Spinal cord (tissue), 10 donors: Measurements from ENCODE around the gene BCOR. TPM values are rescaled to one million over a fixed set of nuclear protein-coding genes. Genes with fewer than 3 reads are reported as not detected.

Experiments
- DNase-seq, 6 donors: peaks; one replicate each; pipeline versions ENCODE4 v3.0.0 to v3.0.0-alpha.2; 2013 to 2015; ENCODE audit warnings: low spot score in 6 of 6, low read depth in 4 of 6
- H3K27ac ChIP-seq: one replicate; pipeline ENCODE4 v1.5.1; 2013; ENCODE audit warnings: low read depth, low read length, control low read depth
- H3K27me3 ChIP-seq: one replicate; pipeline ENCODE4 v1.6.1; 2013; ENCODE audit warnings: low read length; ENCODE audit not compliant: control insufficient read depth, insufficient read depth
- H3K36me3 ChIP-seq: one replicate; pipeline ENCODE4 v1.6.1; 2013; ENCODE audit warnings: low read length; ENCODE audit not compliant: control insufficient read depth, insufficient read depth
- H3K4me1 ChIP-seq: one replicate; pipeline ENCODE4 v1.6.1; 2013; ENCODE audit warnings: low read length; ENCODE audit not compliant: control insufficient read depth, insufficient read depth
- H3K4me3 ChIP-seq: one replicate; pipeline ENCODE4 v1.5.1; 2013; ENCODE audit warnings: low read depth, low read length, control low read depth
- H3K9me3 ChIP-seq: one replicate; pipeline ENCODE4 v1.6.1; 2013; ENCODE audit warnings: low read length; ENCODE audit not compliant: control insufficient read depth, insufficient read depth
- WGBS: methylation state at CpG from one replicate; pipeline ENCODE4 v1.1.5; 2013; ENCODE audit warnings: missing lambda C conversion rate; ENCODE audit not compliant: insufficient coverage; 5-methylcytosine and 5-hydroxymethylcytosine counted together
- polyA plus RNA-seq, 2 donors: library from polyadenylated mRNA; unstranded; fragments of 120-200 nt; gene quantifications; one replicate each; pipeline ENCODE4 v1.2.1, GENCODE V29; 2013; ENCODE audit not compliant: insufficient read length in 2 of 2
- total RNA-seq, 2 donors: library from RNA; depleted of rRNA in 1 of 2; stranded (reverse); fragments of 120-200 nt in 1 of 2; fragments of >200 nt in 1 of 2; gene quantifications; one replicate each; pipeline versions ENCODE4 v1.2.3 to v1.2.4, GENCODE V29; 2013 to 2014
- donor health status: healthy.

BCOR gene
- total and polyA plus RNA-seq, 4 donors: 26.7 to 32.3 (median 31.6) TPM

DNA sequence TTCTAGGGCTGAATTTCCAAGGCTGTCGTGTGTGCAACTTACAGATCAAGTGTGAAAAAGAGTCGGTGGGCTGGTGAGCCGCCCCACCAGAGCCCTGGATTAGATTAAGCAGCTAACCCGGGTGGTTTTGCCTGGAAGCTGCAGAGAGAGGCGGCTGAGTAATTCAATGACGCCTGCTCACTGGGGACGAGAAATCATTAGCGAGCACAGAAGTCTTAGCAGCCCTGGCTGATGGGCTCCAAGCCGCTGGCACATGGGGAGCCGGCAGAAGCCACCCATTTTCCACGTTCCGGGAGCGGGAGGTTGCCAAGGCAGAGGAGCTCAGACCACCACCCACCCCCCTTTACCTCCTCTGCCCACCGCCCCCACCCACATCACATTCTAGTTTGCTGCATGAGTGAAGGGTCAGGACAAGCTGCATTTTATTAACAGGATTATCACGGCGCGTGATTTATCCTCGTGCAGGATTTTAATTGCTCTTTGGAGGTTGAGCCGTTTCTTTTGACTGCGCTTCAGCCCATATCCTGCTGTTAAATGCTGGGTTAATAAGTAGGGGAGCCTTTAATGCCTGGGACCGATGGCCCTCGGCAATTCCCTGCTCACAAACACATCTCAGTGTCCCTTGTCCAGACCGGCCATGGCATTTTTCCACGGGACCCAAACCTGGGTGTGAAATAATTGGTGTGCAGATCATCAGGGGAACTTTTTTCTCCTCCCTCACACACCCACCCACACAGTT lies 19.1 kb downstream of the BCOR start:
- Histone ChIP-seq H3K36me3 (peaks cover 16% of the 10 kb centered on the region), H3K4me3 (no peak overlapping the region), H3K27me3 (peaks cover 23% of the 10 kb centered on the region), H3K27ac (no peak overlapping the region), H3K4me1 (peaks cover 53% of the 10 kb centered on the region), H3K9me3 (no peaks in the 10 kb centered on the region)
- peak in 2 of 6 donors; percentile 41 to 78 for DNase-seq
- WGBS: 24% methylated on average over 18 of the region's 24 CpGs

DNA sequence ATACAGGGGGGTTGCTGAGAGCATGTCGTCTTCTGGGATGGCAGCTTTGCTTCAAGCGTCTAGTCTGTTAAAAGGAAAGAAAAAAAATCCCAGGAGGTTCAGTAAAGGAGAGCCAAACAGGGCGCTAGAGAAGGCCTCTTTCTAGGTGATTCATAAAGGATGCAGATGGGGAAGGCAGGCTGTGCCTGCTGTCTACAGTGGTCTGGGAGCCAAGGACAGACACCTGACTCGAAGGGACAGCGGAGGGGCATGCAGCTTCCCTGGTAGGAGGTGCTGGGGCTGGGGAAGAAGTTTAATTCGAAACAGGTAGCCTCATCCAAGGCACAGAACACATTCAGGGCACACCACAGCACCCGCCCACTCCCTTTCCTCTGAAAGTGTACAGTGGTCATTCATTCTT lies 19.9 kb downstream of the BCOR start:
- Histone ChIP-seq H3K27ac (no peak overlapping the region), H3K36me3 (peaks cover 23% of the 10 kb centered on the region), H3K9me3 (no peaks in the 10 kb centered on the region), H3K4me1 (peaks cover 45% of the 10 kb centered on the region), H3K4me3 (no peak overlapping the region), H3K27me3 (peaks cover 19% of the 10 kb centered on the region)
- peak in 1 of 6 donors; percentile 8 for DNase-seq
- 43% methylated on average over 4 of the region's 7 CpGs for WGBS

DNA sequence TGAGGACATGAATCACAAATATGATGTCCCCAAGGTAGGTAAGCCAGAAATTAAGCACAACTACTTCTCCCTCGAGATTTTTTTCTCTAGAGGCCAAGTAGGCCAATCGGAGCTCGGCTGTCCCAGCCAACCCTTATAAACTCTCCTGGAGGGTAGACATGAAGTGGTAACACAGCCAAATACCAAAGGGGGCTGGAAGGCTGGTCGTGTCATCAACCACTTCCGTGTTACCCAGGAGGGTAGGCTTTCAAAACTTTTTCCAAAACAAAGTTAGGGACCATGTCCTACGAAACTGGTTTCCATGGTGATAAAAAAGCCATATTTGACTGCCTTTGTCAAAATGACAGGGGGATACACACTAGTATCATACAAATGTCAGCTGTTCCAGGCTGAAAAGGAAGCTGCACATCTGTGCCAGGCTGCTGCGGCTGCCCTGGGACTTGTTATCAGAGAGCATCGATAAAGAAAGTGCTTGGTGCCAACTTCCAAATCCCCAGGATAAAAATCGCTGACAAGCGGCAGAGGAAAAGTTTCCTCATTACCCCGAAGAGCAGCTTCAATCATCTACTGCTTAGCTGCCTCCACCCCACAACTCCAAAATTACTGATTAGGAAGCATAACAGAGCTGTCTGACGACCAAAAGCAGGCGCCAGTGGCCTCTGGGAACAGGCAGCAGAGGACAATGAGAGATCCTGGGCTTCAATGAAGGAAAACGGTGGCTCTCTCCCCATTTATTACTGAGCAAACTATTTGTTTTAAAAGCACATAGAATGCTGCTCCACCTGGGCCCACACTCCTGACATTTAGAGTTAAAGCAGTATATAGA lies 20.8 kb downstream of the BCOR start:
- Histone ChIP-seq H3K9me3 (no peaks in the 10 kb centered on the region), H3K27ac (no peak overlapping the region), H3K4me3 (no peak overlapping the region), H3K4me1 (peaks cover 37% of the 10 kb centered on the region), H3K27me3 (peaks cover 14% of the 10 kb centered on the region), H3K36me3 (peaks cover 26% of the 10 kb centered on the region)
- peak in 1 of 6 donors; percentile 12 for DNase-seq
- 61% methylated on average over 9 of the region's 14 CpGs for WGBS

DNA sequence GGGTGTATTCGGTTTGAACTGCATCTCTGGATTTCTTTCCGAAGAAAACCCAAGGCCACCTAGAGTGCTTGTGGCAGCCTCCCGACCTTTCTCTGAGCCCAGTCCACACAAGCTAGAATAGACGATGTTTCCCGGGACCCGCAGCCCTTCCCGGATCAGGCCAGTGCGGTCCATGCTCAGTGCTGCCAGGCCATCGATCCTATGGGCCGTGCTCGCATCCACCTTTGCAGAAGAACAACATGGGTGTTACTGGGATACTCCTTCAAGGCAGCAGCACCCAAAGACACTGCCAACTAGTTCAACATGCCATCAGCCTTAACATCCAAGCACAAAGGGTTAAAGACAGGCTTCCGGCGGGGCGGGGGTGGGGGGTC lies 22.8 kb downstream of the BCOR start:
- H3K4me1 ChIP-seq: peaks cover 33% of the 10 kb centered on the region
- DNase-seq: no peak
- no peak overlapping the region for H3K27ac ChIP-seq
- no peaks in the 10 kb centered on the region for H3K9me3 ChIP-seq
- peaks cover 14% of the 10 kb centered on the region for H3K27me3 ChIP-seq
- 83% methylated on average over 14 of the region's 14 CpGs for WGBS
- H3K4me3 ChIP-seq: no peak overlapping the region
- H3K36me3 ChIP-seq: peaks cover 33% of the 10 kb centered on the region

DNA sequence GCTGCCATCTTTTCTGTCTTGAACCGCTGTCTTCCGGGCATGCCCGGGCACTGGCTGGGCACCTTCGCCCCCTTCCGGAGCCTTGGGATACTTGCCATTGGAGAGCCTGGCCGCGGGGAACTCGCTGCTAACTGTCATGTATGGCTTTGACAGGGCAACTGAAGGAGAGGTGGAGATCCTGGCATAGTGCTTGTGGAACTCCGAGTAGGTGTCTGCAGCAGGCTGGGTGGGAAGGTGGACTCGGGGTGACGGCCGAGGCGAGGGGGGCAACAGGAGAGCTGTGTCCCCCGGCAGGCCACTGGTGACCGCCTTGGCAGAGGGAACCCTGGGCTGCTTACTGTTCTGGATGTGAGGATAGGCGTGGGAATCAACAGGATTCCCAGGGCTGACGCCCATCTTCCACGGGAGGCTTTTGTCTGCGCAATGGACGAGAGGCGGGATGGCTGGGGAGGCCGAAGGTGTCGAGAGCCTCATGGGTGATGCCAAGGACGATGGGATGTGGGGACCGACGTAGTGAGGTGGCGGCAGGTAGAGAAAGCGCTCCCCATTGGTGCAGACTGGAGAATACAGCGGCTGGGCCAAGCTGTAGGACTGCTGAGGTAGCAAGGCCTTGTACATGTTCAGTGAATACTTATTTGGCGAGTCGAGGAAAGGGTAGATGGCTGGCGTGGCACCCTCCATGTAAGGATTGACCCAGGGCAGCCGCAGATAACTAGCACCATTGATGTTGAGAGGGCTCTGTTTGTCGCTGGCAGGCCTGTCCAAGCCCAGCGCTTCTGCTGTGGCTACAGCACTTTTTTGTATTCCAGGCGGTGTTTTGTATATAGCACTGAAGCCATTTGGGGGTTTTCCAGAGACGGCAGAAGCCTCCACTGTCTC lies 23.4 kb downstream of the BCOR start:
- no peak for DNase-seq
- 90% methylated on average over 37 of the region's 37 CpGs for WGBS

DNA sequence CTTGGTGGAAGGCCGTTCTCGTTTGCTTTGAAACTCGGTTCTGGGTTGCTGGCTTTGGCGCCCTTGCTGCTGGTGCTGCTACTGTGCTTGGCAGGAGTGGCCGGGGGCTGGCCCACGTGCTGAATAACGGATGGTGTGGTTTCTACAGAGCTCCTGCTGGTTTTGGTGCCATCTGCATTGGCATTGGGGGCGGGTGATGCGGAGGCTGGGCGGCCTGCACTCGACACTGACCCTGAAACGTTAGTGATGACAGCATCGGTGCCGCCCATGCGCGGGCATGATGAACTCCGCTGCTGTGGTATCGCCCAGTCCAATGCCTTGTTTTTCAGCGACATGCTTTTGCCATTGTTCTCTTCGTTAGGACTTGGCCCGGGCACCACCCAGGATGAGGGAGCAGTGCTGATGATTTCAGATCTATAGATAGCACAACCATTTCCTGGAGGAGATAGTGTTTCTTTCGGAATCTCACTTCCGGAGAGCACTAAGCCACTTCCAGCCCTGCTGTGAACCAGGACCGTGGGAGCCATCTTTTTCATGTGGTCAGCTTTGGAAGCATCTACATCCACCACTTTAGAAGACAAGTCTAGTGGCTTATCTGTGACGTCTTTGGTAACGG lies 24.2 kb downstream of the BCOR start:
- H3K36me3 ChIP-seq: peaks cover 45% of the 10 kb centered on the region
- 88% methylated on average over 23 of the region's 26 CpGs for WGBS

More for the DNA sequence above, 23.4 kb downstream of the BCOR start:
- peaks cover 27% of the 10 kb centered on the region for H3K4me1 ChIP-seq
- no peak overlapping the region for H3K4me3 ChIP-seq
- peaks cover 12% of the 10 kb centered on the region for H3K27me3 ChIP-seq
- H3K36me3 ChIP-seq: peaks cover 39% of the 10 kb centered on the region
- H3K27ac ChIP-seq: no peak overlapping the region
- H3K9me3 ChIP-seq: no peaks in the 10 kb centered on the region

DNA sequence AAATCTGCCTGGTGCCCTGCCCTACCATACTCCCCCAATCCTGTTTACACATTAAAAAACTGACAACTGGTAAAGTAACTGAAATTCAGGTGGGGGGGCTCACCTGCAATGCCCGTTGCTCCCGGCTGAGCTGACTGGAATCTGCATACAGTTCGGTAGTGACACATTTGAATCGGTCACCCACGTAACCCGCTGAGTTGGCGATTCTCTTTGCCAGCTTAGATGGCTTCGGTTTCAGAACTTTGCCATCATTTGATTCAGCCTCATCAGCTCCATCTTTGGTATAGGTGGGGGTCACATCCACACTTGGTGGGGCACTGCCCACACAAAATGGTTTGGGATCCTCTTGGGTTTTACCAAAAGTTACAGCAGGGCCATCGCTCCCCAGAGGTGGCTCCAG lies 25.5 kb downstream of the BCOR start:
- H3K9me3 ChIP-seq: no peaks in the 10 kb centered on the region
- H3K4me1 ChIP-seq: peaks cover 10% of the 10 kb centered on the region
- no peak overlapping the region for H3K4me3 ChIP-seq
- H3K27ac ChIP-seq: no peak overlapping the region
- peaks cover 1% of the 10 kb centered on the region for H3K27me3 ChIP-seq
- DNase-seq: no peak
- peaks cover 45% of the 10 kb centered on the region for H3K36me3 ChIP-seq
- WGBS: 94% methylated on average over 8 of the region's 9 CpGs

More for the DNA sequence above, 24.2 kb downstream of the BCOR start:
- H3K27ac ChIP-seq: no peak overlapping the region
- H3K4me3 ChIP-seq: no peak overlapping the region
- H3K4me1 ChIP-seq: peaks cover 19% of the 10 kb centered on the region
- no peaks in the 10 kb centered on the region for H3K9me3 ChIP-seq
- no peak for DNase-seq
- peaks cover 8% of the 10 kb centered on the region for H3K27me3 ChIP-seq

DNA sequence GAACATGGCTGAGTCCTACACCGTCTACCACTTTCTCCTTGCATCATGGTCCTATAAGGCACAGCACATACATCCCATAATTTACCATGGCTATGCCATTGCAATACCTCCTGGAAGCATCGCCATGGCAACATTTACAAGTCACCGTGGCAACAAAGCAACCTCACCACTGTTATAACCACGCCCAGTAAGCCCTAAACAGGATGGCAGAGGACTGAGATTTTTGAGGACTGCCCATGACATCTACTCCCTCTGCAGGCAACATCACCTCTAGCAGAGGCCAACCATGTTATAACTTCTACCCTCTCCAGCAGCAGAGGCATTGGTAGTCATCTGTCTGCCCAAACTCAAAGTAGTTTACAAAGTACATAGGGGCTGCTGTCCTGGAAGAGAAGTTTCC lies 29.7 kb downstream of the BCOR start:
- Histone ChIP-seq H3K36me3 (peaks cover 35% of the 10 kb centered on the region), H3K4me3 (no peak overlapping the region), H3K27me3 (no peaks in the 10 kb centered on the region), H3K4me1 (peaks cover 15% of the 10 kb centered on the region), H3K27ac (no peak overlapping the region), H3K9me3 (no peaks in the 10 kb centered on the region)
- DNase-seq: no peak
- 78% methylated on average over 4 of the region's 4 CpGs for WGBS

DNA sequence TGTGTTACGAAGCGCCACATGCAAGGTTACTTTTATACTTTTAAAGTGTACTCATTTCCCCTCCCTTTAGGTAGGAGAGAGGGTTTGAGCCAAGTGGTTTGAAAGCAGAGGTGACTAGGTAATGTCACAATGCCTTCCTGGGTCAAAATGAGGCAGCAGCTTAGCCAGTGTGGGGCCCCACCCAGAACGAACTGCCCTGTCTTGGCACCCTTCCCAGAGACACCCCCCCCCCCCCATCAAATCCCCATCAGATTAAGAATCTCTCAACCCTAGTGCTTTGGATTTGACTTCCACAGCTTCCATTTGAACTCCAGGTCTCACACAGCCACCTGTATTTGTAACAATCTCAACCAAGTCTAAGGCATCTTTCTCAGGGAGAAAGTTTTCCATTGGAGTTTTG lies 31.1 kb downstream of the BCOR start:
- peaks cover 41% of the 10 kb centered on the region for H3K36me3 ChIP-seq
- no peak overlapping the region for H3K27ac ChIP-seq
- peaks cover 27% of the 10 kb centered on the region for H3K4me1 ChIP-seq
- 40% methylated on average over 1 of the region's 3 CpGs for WGBS
- no peak overlapping the region for H3K4me3 ChIP-seq
- no peaks in the 10 kb centered on the region for H3K9me3 ChIP-seq
- no peak for DNase-seq
- peaks cover 2% of the 10 kb centered on the region for H3K27me3 ChIP-seq
